HAP-1 (cell line): ENCODE data around the gene KCNAB2.
"Not testable (repeated sequence)": the region's sequence is repeated elsewhere in the genome, so short reads cannot be mapped to it uniquely, and the experiment has no call there.

ENCODE experiments used
- DNase-seq, 2 experiments: peaks; one replicate each; pipeline ENCODE4 v3.0.0-alpha.2; 2016 to 2020; ENCODE audit warnings: low spot score in 2 of 2
- H3K27me3 ChIP-seq: fragments of 250-450 bp; sonication (Bioruptor Pico); 2 replicates; pipeline ENCODE4 v1.5.1; 2020; ENCODE audit warnings: low read depth, mild to moderate bottlenecking, moderate library complexity
- H3K36me3 ChIP-seq: fragments of 250-450 bp; sonication (Bioruptor Pico); replicated peaks from 2 replicates; pipeline ENCODE4 v1.5.1; 2020; ENCODE audit warnings: mild to moderate bottlenecking
- H3K4me1 ChIP-seq: fragments of 250-450 bp; sonication (Bioruptor Pico); 2 replicates; pipeline ENCODE4 v1.5.1; 2020; ENCODE audit warnings: mild to moderate bottlenecking
- H3K4me3 ChIP-seq: fragments of 250-450 bp; sonication (Bioruptor Pico); 2 replicates; pipeline ENCODE4 v1.5.1; 2020; ENCODE audit warnings: mild to moderate bottlenecking, moderate library complexity
- H3K9me3 ChIP-seq: fragments of 250-450 bp; sonication (Bioruptor Pico); 2 replicates; pipeline ENCODE4 v1.5.1; 2020; ENCODE audit warnings: mild to moderate bottlenecking, moderate library complexity
- in situ Hi-C: fragments of 300-500 bp; cut with MboI; formaldehyde crosslinking; loops from 3 replicates; pipeline ENCODE4 v1.14.3; 2020; ENCODE audit warnings: low sequenced_read_pairs, inconsistent platforms, mixed read lengths

Gene KCNAB2

DNA sequence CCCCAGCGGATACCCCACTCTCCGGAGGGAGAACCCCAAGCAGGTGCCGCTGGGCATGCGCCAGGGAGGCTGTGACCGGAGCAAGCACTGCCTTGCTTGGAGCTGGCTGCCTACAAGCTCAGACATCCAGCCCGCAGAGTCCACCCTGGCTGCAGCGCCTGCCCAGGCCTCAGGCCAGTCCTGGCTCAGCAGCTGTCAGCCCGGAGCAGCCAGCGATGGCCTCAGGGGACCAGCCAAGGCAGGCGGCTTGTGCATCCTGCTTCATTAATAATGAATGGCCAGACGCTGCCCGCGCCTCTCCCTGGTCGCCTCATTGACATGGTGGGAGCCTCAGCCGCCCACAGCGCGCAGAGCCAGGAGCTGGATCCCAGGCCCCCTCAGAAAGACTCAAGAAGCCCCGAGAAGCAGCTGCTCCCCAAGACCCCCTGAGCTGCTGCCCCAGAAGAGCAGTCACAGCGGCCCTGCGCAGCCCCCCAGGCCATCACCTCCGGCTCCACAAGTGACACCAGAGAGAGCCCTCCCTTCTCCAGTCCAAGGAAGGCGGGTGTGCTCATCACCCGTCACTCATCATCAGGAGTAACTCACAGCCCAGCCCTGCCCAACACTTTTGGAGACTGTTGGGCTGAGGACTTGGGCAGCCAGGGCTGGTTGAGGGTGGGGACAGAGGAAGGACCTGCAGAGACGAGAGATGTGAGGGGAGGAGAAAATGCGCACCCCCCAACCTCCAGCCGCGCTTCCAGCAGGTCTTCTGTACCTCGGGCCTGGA, 19.6 kb downstream of the KCNAB2 start:
- in situ Hi-C loops, result no loop called here
- Histone ChIP-seq H3K4me1 (no peaks in the 10 kb centered on the region), H3K27me3 (no peaks in the 10 kb centered on the region), H3K36me3 (no peaks in the 10 kb centered on the region), H3K9me3 (no peaks in the 10 kb centered on the region), H3K4me3 (no peak overlapping the region)
- no peak for DNase-seq

DNA sequence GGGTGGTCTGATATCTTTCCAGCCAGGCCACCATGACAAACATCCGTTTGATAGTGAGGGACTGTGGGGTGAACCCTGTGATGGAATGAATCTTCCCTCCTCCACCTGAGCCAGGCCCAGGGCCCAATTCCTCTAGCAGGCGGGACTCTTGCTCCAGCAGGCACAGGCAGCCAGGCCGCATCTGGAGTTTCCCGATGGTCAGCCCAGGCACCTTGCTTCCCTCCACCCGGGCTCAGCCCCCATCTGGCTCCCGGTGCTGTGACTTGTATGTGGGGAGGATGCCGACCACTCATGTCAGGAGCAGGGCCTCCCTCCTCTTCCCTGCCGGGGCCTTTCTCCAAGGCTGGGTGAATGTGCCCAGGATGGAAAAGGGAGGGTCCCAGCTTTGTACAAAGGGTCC, 21.0 kb downstream of the KCNAB2 start:
- in situ Hi-C loops, result no loop called here
- Histone ChIP-seq H3K36me3 (no peaks in the 10 kb centered on the region), H3K4me3 (no peak overlapping the region), H3K4me1 (no peaks in the 10 kb centered on the region), H3K9me3 (no peaks in the 10 kb centered on the region), H3K27me3 (no peaks in the 10 kb centered on the region)
- no peak for DNase-seq

DNA sequence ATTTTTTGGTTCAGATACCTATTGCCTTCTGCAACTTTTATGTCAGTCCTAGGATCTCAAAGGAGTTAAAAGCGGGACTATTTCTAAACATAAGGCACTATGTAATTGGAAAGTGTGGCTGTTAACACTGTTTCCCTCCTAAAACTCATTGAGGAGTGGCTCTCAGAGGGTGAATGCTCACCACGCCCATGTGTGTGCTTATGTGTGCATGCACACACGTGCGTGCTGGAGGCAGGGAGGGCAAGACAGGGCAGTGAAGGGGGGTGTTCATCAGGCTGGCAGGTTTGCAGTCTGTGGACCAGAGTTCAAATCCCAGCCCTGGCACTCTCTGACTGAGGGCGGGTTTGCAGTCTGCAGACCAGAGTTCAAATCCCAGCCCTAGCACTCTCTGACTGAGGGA, 22.4 kb downstream of the KCNAB2 start:
- Histone ChIP-seq H3K4me1 (no peaks in the 10 kb centered on the region), H3K27me3 (no peaks in the 10 kb centered on the region)
- in situ Hi-C loops, result no loop called here

DNA sequence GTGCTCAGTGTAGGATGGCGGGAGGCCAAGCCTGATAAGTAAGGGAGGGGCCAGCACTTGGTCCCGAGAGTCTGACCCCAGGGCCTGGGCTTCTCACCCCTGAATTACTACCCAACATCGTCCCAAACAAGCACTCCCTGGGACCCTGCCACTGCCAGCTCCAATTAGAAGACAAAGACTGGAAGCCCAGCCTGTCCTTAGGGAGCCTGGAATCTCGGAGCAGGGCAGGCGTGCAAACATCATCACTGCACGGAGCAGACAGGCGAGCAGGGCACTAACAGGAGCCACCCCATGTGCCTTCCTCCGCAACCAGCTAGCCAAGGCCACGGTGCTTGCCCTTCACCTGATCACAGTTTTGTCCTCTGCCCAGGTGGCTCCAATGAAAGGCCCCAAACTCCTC, 23.2 kb downstream of the KCNAB2 start:
- H3K4me3 ChIP-seq, result no peak overlapping the region
- DNase-seq, result no peak
- no peaks in the 10 kb centered on the region for H3K9me3 ChIP-seq
- no peaks in the 10 kb centered on the region for H3K27me3 ChIP-seq
- H3K36me3 ChIP-seq, result no peaks in the 10 kb centered on the region
- in situ Hi-C loops, result no loop called here
- H3K4me1 ChIP-seq, result no peaks in the 10 kb centered on the region

More for the DNA sequence above, 22.4 kb downstream of the KCNAB2 start:
- Histone ChIP-seq H3K9me3 (no peaks in the 10 kb centered on the region), H3K36me3 (no peaks in the 10 kb centered on the region), H3K4me3 (no peak overlapping the region)
- no peak for DNase-seq

DNA sequence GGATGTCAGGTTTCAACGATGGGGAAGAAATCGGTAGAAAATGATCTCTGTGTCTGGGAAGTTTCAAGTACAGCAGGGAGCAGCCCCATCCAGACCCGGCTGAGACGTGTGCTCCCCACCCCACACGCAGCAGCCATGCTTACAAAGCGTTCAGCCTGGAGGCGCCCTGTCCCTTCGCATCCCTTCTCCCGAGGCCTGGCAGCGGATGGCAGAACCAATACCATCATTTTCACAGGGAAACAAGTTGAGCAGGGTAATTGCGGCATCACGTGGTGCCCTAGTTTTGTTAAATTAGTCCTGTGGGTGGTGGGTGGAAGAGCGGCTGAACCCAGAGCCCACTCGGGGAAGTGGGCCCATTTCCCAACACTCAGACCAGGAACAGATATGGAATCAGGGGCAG, 23.9 kb downstream of the KCNAB2 start:
- H3K36me3 ChIP-seq, result no peaks in the 10 kb centered on the region
- in situ Hi-C loops, result no loop called here
- no peak for DNase-seq

DNA sequence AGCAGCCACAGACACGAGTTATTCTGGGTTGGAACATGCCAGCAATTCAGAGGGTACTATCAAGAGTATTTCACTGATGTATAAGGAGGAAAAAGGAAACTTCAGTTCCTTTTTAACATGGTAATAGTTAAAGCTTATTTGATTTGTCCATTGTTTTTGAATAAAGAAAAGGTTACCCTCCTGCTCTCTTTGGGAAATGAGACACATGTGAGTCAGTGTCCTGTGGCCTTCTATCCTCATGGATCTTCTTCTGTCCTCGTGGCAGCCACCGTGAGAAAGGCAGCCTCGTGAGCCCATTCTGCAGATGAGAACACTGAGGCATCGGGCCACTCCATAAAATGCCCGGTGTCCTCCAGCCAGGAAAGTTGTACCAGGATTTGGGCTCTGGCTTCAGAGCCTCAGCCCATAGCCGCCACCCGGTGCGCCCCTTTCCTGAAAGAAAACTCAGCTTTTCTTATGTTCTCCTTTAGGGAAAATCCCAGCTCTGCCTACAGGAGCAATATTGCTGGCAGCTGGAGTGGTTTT, 24.8 kb downstream of the KCNAB2 start:
- H3K4me1 ChIP-seq, result no peaks in the 10 kb centered on the region
- no peaks in the 10 kb centered on the region for H3K27me3 ChIP-seq
- DNase-seq, result no peak
- H3K9me3 ChIP-seq, result no peaks in the 10 kb centered on the region
- no peak overlapping the region for H3K4me3 ChIP-seq
- no peaks in the 10 kb centered on the region for H3K36me3 ChIP-seq
- in situ Hi-C loops, result no loop called here

More for the DNA sequence above, 23.9 kb downstream of the KCNAB2 start:
- Histone ChIP-seq H3K9me3 (no peaks in the 10 kb centered on the region), H3K4me1 (no peaks in the 10 kb centered on the region), H3K27me3 (no peaks in the 10 kb centered on the region), H3K4me3 (no peak overlapping the region)

DNA sequence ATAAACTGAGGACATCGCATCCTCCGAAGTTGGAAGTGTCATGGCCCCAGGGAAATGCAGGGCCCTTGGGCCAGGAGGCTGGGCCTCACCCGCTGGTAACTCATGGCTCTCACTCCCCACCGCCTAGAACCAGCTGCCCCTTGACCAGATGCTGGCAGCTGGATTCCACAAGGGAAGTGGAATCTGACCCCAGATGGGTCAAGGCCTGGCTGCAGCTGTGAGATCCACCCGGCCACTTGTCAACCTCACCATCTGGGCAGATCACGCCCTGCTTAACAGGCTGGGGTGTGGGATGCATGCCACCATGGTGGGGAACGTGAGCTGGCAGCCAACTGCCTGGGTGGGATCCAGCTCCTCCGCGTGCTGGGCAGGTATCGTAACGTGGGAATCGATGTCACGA, 25.5 kb downstream of the KCNAB2 start:
- H3K36me3 ChIP-seq, result no peaks in the 10 kb centered on the region
- no peak for DNase-seq
- no peaks in the 10 kb centered on the region for H3K9me3 ChIP-seq
- H3K27me3 ChIP-seq, result no peaks in the 10 kb centered on the region
- H3K4me3 ChIP-seq, result no peak overlapping the region
- H3K4me1 ChIP-seq, result no peaks in the 10 kb centered on the region
- in situ Hi-C loops, result no loop called here

DNA sequence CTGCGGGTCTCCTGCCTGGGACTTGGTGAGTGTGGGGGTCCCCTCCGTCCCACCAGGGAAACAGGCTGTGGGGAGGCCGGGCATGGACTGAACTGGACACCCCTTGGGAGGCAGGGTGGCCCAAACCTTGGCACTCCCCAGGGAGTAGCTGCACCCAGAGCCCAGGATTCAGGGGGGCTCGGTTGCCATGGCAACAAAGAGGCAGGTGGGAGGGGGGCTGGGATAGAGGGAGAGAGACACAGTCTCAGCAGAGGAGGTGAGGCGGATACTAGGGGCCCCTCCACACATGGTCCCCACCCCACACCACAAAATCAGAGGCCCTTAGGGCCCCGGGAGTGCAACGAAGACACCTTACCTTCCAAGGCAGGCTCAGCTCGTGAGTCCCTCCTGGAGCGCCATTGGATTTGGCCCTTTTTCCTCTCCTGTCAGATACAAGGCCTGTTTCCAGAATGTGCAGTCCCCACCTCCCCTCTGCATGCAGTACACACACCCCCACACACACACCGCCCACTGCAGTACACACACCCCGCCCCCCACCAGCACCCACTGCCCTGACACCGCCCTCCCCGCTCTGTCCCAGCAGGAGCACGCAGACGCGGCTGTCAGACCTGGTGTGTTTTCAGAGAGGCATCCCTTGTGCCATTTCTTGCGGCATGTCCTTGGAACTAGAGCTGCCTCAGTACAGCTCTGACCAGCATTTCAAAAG, 27.2 kb downstream of the KCNAB2 start:
- Histone ChIP-seq H3K36me3 (no peaks in the 10 kb centered on the region), H3K9me3 (no peaks in the 10 kb centered on the region), H3K27me3 (no peaks in the 10 kb centered on the region), H3K4me1 (no peaks in the 10 kb centered on the region), H3K4me3 (no peak overlapping the region)
- in situ Hi-C loops, result no loop called here
- DNase-seq, result no peak

DNA sequence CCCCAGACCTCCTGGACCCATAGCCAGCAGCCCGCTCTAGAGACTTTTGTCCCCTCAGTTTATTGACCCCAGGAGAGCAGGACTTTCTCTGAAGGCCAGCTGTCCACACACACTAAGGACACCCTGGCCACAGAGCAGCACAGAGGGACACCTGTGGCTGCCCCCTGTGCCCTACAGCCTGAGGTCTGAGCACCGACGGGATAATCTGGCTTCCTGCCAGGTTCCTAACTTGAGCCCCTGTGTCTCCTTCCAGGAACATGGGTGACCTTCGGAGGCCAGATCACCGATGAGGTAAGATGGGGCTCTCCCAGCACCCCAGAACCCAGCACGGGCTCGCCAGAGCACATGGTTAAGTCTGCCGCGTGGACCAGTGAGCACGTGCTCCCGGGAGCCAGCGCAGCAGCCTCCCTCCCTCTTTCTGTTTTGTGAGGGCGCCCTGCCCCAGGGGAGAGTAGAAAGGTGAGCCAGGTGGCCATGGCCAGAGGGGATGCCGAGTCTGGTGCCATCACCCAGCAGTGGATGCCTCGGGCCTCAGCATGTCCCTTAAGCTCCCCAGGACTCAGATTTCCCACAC, 27.9 kb downstream of the KCNAB2 start:
- Histone ChIP-seq H3K9me3 (no peaks in the 10 kb centered on the region), H3K36me3 (no peaks in the 10 kb centered on the region), H3K4me1 (no peaks in the 10 kb centered on the region), H3K4me3 (no peak overlapping the region), H3K27me3 (no peaks in the 10 kb centered on the region)
- DNase-seq, result no peak
- in situ Hi-C loops, result no loop called here

DNA sequence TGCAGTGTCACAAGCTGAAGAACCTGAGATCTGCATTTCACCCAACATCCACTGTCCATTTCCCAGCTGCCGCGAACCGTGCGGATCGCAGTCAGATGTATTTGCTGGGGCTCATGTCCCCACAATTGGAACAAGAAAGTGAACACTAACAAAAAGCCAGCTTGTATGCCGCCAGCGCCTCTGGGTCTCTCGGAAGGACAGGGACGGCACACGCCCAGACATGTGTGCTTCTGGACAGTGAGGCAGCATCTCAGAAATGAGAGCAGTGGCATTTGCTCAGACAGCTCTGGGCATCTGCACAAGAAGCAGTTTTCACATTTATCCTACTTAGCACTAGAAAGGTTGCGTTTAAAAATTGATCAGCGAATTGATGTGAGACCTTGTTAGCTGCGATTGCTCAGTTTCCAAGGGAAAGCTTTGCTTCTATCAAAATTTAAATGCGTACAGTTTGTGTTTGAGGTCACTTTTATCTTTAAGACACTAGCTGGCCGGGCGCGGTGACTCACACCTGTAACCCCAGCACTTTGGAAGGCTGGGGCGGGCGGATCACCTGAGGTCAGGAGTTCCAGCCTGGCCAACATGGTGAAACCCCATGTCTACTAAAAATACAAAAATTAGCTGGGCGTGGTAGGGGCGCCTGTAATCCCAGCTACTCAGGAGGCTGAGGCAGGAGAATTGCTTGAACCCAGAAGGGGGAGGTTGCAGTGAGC, 28.7 kb downstream of the KCNAB2 start:
- H3K36me3 ChIP-seq, result no peaks in the 10 kb centered on the region
- in situ Hi-C loops, result no loop called here
- no peaks in the 10 kb centered on the region for H3K27me3 ChIP-seq

DNA sequence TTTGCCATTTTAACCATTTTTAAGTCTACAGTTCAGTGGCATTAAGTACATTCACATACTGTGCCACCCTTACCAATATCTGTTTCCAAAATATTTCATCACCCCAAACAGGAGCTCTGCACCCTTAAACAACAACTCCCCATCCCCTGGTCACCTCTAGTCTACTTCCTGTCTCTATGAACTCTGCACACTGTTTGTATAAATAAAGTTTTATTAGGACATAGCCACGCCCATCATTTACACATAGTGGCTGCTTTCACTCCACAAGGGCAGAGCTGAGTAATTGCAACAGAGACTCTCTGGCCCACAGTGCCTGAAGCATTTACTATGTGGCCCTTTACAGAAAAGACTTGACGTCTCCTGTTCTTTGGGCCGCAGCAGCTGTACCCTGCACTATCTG, 30.1 kb downstream of the KCNAB2 start:
- Histone ChIP-seq H3K27me3 (no peaks in the 10 kb centered on the region), H3K4me1 (no peaks in the 10 kb centered on the region), H3K9me3 (no peaks in the 10 kb centered on the region), H3K4me3 (no peak overlapping the region), H3K36me3 (no peaks in the 10 kb centered on the region)
- DNase-seq, result no peak
- in situ Hi-C loops, result no loop called here

More for the DNA sequence above, 28.7 kb downstream of the KCNAB2 start:
- DNase-seq, result no peak
- Histone ChIP-seq H3K9me3 (no peaks in the 10 kb centered on the region), H3K4me3 (no peak overlapping the region), H3K4me1 (no peaks in the 10 kb centered on the region)

DNA sequence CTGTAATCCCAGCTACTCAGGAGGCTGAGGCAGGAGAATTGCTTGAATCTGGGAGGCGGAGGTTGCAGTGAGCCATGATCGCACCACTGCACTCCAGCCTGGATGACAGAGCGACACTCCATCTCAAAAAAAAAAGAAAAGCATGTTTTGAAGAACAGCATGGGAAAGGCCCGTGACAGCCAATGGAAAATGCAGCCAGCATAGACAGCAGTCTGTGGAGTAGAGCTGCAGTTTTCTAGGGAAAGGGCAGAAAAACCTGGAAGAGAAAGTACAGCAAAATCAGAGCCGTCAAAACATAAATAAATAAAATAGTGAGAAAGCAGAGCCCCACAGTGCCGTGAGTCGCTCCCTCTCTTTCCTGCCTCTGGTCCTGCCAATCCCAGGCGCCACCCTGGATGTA, 31.4 kb downstream of the KCNAB2 start:
- DNase-seq, H3K4me1 ChIP-seq, H3K9me3 ChIP-seq, H3K4me3 ChIP-seq, H3K36me3 ChIP-seq, H3K27me3 ChIP-seq, in situ Hi-C loops: not testable (repeated sequence)

DNA sequence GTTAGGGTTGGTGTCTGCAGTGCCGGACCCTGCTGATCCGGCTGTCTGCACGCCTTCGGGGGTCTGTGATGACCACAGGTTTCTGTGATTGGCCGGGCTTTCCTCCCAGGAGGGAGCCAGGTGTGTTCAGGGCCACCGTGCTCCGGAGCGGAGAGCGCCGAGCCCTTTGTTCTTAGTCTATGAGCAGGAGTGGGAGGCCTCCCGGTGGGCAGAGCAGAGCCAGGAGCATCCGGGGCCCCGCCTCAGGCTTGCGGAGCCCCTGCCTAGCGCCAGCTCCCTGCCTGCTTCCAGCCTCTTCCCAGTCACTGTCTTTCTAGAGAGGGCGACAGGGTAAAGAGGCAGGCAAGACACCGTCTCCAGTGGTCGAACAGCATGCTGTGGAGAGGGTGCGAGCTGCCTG, 31.8 kb downstream of the KCNAB2 start:
- no peak overlapping the region for H3K4me3 ChIP-seq
- no peak for DNase-seq
- H3K27me3 ChIP-seq, result no peaks in the 10 kb centered on the region
- H3K9me3 ChIP-seq, result no peaks in the 10 kb centered on the region
- in situ Hi-C loops, result no loop called here
- H3K4me1 ChIP-seq, result no peaks in the 10 kb centered on the region
- H3K36me3 ChIP-seq, result no peaks in the 10 kb centered on the region

DNA sequence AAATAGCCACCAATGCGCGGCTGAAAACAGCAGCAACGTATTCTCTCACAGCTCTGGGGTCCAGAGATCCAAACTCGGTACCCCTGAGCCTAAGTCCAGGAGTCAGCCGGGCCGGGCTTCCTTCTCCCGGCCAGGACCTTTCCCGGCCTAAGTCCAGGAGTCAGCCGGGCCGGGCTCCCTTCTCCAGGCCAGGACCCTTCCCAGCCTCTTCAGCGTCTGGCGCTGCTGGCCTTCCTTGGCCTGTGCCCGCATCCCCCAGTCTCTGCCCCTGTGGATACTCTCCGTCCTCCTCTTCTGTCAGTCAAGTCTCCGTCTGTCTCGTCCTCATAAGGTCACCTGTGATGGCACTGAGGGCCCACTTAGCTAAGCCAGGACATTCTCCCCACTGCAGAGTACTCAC, 32.2 kb downstream of the KCNAB2 start:
- in situ Hi-C loops, result no loop called here
- no peaks in the 10 kb centered on the region for H3K27me3 ChIP-seq
- H3K4me3 ChIP-seq, result no peak overlapping the region
- no peaks in the 10 kb centered on the region for H3K36me3 ChIP-seq
- H3K4me1 ChIP-seq, result no peaks in the 10 kb centered on the region
- H3K9me3 ChIP-seq, result no peaks in the 10 kb centered on the region
- DNase-seq, result no peak
